Epithelial cell of prostate (primary cell): ENCODE measurements around the gene FCGR3B.
"Not testable (repeated sequence)": the region's sequence is repeated elsewhere in the genome, so short reads cannot be mapped to it uniquely, and the experiment has no call there.

Source experiments
- DNase-seq: peaks from one replicate; pipeline ENCODE4 v3.0.0-alpha.2; 2011; ENCODE audit warnings: low read depth, low spot score
- H3K27ac ChIP-seq: fragments of 450-650 bp; 2 replicates; pipeline ENCODE4 v1.5.1; 2017; ENCODE audit warnings: mild to moderate bottlenecking

Gene FCGR3B

DNA sequence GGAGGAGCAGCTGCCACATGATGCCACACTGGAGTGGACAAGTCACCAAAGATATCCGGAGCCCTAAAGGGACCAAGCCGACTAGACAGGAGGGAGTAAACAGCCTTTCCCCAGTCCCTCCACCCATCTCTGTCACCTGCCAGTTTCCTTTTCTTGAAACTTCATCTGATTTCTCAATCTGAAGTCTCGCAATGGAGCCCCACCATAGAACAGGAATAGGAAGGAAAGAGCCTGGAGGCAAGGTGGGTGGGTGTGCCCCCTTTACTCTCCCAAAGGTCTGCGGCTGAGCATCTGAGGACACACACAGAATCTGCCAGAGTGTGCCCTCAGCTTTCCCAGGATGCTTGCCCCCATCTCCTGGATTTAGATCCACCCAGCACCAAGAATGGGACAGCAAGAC is at the start of gene FCGR3B:
FCGR3B (minus strand) TSS at position 101 of the 400 bp plus-strand sequence; CDS start at position 19, 82 bp downstream.
- DNase-seq = no peak
- no peak within 1 kb of the TSS for H3K27ac ChIP-seq

DNA sequence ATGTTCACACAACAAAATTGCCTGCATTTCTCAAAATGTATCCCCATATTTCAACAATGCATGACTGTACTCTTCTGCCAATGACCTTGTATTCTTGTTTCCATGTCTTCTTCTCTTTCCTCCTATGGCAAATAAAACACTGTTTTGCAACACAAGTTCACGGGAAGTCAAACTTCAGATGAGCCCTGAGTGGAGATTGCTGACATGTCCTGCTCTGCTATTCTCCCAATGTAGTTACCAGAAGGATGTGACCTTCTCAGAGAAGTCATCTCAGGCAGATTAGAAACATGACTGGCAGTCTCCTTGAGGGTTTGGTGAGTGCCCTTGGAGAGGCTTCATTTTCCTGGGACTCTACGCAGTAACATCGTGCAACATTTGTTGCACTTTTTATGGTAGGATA is 47.5 kb upstream of the FCGR3B start:
- DNase-seq = no peak
- no peak overlapping the region for H3K27ac ChIP-seq

DNA sequence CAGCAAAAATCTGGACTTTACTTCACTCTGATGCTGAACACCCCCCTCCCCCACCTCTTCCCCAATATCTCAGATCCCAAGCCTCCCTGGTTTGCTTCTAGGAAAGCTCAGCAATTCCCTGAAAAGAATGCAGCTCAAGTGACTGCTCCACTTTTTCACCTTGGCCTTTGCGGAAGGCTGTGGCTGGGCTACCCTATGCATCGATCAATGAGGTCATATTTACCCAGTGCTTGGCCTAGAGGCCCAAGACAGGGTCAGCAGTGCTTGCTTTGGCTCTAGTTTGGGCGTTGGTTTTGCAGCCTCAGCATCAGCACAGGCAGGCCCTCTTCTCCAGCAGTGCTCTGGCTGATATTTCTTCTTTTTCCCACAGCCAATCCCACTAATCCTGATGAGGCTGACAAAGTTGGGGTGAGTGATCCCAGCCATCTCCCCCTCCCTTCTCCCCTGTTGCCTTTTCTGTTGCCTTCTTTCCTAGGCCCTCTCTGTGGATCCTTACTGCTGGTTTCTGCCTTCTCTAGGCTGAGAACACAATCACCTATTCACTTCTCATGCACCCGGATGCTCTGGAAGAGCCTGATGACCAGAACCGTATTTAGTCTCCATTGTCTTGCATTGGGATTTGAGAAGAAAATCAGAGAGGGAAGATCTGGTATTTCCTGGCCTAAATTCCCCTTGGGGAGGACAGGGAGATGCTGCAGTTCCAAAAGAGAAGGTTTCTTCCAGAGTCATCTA is 46.1 kb upstream of the FCGR3B start:
- H3K27ac ChIP-seq = no peak overlapping the region
- no peak for DNase-seq

DNA sequence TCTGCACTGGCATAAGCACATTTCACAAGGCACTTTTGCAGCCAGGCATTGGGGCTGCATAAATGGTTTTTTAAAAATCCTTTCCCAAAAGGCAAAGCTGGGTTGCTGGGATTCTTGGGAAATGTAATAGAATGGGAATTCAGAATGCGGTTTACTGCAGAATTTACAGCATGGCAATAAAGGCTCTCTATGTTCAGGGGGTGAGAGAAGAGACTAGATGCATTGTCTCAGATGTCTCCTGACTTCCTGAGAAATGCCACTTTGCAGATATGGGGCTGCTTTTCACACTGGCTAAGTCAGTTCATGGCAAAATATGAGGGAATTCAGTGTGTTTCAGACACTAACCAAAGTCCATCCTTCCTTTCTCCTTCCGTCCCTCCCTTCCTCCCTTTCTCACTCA is 45.5 kb upstream of the FCGR3B start:
- DNase-seq = no peak
- H3K27ac ChIP-seq = no peak overlapping the region

DNA sequence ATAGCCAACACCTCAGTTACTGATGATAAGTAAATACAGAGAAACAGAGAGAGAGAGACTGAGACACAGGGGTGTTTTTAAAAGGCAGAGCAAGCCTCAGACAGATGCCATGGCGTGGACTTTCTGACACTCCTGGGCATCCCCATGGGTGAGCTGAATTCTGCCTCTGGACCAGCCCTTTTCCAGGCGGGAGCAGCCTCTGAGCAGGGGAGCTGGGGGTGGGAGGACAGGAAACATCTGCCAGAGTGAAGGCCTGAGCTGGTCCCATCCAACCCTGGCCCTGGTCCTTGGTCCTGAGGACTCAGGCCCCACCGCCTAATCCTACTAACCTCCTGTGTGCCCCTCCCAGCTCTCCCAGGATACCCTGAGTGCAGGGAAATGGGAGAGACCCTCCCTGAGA is 43.9 kb upstream of the FCGR3B start:
- not testable (repeated sequence) for H3K27ac ChIP-seq, DNase-seq

DNA sequence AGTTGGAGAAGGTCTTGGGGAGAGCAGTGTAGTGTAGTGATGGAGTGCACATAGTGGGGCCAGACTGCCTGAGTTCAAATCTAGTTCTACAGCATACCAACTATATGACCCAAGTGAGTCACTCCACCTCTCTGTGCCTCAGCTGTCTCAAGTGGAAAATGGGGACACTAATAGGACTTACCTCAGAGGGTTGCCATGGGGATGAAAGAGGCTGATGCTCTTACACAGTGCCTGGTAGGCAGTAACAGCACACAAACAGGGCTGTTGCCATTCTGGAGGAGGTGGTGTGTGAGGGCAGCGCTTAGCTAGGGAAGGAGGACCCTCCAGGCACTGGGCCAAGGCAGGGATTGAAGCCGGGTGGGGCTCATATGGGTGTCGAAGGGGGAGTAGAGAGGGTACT is 43.5 kb upstream of the FCGR3B start:
- not testable (repeated sequence) for H3K27ac ChIP-seq, DNase-seq

DNA sequence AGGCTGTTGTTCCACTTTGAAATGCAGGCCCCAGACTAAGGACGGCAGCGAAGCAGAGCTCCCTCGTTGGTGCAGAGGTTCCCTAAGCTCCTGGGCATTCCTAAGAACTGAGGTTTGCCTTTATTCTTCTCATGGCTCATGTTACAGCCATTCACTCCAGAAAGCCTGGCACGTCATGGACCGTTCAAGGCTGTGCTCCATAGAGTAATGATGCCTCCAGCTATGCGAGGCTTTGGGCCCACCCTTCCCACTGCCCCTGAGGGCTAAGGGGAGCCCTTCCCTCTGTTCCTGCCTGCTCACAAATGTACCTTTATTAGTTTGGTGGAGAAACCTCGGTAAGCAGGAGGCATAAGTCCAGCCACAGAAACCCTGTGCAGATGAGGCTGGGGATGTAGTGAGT is 42.5 kb upstream of the FCGR3B start:
- not testable (repeated sequence) for H3K27ac ChIP-seq, DNase-seq

DNA sequence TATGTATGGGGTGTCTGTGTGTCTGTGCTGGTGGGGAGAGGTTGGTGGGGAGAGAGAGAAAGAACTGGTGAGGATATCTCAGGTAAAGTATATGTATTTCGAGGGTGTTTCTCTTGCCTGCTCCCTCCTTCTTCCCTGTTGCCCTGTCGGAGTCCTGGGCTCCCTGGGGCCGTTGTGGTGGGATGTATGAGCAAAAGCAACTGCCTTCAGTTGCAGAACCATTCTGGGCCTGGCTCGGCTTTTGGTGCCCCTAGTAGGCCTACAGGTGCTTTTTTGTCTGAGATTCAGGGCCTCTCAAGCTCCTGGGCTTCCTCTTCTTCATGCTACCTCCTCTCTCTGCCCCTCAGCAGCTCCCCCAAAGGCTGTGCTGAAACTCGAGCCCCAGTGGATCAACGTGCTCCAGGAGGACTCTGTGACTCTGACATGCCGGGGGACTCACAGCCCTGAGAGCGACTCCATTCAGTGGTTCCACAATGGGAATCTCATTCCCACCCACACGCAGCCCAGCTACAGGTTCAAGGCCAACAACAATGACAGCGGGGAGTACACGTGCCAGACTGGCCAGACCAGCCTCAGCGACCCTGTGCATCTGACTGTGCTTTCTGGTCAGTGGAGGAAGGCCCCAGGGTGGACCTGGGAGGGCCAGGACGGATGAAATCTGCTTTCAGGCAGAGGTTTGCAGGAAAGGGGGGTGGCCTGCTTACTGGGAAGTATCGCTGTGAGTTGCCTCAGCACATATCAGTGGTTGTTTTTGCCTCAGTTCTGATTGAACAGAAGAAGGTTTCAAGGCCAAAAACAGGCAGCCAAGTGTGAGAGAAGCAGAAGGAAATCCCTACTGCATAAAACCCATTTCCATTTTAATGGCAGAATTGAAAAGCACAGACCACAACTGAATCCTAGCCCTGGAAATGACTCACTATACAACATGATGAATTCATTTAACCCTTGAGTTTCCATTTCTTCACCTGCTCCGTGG is 40.4 kb upstream of the FCGR3B start:
- H3K27ac ChIP-seq, DNase-seq: not testable (repeated sequence)

DNA sequence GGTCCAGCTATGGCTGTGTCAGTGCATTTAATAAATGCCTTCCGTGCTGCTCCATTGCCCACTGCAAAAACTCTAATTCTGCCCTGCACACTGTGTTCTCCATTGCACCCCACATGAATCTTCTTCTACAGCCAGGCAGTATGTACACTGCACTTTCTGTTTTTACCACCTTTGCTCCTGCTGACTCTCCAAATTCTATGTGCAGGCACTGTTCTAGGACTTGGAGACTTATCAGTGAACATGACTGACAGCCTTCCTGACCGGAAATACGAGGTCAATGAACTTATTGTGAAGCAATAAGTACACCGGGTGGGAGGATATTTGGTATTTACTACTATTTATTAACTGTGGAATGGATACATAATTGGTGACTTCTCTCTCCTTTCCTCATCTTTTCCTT is 33.7 kb upstream of the FCGR3B start:
- H3K27ac ChIP-seq = not testable (repeated sequence)

DNA sequence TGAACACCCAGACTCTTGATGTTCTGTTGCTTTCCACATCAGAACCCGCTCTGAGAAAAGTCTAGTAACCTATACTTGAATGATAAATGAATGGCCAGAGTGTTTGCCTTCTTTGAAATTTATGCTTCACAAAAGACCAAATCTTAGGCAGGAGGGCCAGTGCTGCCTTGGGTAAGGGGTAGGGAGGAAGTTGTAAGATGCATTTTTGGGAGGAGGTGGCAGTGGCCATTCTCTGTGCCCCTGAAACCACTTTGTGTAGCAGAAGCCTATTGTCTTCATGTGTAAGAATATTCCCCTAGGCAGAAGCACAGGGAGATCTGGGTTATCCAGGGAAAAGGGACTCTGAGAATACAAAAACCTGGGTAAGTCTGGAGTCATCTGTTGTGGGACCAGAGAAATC is 32.6 kb upstream of the FCGR3B start:
- H3K27ac ChIP-seq, DNase-seq: not testable (repeated sequence)

More for the DNA sequence above, 33.7 kb upstream of the FCGR3B start:
- not testable (repeated sequence) for DNase-seq

DNA sequence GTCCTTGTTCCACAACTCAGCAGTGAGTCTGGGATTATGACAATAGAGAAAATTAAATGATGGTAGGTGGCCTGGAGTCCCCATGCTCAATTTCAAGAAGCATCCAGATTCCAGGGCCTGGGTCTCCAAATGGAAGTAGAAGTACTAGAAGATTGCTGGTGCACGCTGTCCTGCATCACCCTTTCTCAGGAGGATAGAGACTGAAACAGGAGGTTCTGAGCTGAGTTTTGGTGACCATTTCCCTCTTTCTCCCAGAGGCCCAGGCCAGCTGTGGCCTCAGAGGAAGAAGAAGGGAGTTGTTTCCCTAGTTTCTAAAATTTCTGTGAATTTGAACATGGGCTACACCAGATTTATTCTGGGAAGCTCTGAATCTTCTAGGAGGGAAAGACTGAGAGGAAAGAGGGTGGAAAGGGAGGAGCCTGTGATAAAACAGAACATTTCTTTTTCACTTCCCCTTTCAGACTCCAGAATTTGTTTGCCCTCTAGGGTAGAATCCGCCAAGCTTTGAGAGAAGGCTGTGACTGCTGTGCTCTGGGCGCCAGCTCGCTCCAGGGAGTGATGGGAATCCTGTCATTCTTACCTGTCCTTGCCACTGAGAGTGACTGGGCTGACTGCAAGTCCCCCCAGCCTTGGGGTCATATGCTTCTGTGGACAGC is 31.8 kb upstream of the FCGR3B start, which contains the start of gene FCGR2B:
FCGR2B (plus strand) TSS at position 460 of the 656 bp plus-strand sequence; CDS start at position 559, 99 bp downstream.
- not testable (repeated sequence) for DNase-seq

DNA sequence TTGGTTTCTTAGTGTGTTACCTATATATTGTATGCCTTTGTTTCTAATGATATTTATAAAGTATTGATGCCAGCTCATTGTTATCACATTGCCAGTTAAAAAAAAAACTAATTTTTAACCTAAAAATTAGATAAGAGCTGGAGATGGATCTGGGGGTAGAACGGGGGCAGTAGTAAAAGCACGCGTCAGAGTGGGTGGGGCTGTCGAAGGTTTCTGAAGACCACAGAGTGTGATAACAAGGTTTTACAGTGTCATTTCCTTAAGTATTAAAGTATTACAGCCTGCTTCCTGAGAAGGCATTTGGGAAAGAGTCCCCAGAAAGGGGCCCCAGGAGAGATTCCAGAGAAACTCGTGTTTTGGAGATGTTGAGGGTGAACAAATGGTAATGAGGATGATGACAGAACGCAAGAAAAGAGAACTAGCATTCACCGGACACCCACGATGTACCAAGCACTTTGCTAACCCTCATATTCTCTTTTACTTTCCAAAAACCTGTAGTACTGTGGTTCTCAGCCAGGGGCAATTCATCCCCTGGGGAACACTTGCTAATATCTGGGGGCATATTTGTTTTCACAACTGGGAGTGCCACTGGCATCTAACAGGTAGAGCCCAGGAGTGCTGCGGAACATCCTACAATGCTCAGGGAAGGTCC is 30.8 kb upstream of the FCGR3B start:
- H3K27ac ChIP-seq, DNase-seq: not testable (repeated sequence)

More for the DNA sequence above, 31.8 kb upstream of the FCGR3B start, which contains the start of gene FCGR2B:
- not testable (repeated sequence) for H3K27ac ChIP-seq

DNA sequence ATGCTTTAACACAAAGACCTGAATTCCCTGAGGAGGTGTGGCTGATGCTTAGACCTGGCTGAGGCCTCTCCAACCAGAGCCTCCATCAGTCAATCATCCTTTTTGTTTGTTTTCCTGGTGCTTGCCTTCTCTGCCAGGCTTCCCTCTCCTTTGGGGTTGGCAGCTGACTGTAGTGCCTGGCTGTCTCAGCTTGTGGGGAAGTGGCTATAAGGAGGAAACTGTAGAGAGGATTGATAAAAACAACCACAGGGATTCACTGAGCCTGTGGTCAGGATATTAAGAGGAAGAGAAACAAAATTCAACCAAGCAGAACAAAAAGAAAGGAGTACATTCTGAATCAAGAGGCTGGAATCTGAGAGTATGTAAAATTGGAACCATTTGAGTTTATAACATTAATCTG is 27.5 kb upstream of the FCGR3B start:
- H3K27ac ChIP-seq, DNase-seq: not testable (repeated sequence)

DNA sequence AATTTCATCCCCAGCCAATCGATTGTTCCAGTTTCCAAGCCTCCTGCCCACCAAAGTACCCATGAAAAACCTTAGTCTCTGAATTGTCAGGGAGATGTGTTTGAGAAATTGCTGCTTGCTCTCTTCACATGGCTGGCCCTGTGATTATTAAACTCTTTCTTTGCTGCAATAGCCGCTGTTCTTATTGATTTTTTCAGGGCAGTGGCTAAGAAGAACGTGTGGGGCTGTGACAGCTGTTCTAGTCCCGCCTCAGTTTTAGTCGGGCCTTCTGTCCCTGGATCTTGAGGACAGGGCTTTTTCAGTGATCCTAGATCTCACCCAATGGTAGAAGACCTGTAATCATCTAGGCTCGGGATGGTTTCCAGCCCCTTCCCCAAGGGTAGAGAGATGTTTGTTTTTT is 23.0 kb upstream of the FCGR3B start:
- H3K27ac ChIP-seq, DNase-seq: not testable (repeated sequence)

DNA sequence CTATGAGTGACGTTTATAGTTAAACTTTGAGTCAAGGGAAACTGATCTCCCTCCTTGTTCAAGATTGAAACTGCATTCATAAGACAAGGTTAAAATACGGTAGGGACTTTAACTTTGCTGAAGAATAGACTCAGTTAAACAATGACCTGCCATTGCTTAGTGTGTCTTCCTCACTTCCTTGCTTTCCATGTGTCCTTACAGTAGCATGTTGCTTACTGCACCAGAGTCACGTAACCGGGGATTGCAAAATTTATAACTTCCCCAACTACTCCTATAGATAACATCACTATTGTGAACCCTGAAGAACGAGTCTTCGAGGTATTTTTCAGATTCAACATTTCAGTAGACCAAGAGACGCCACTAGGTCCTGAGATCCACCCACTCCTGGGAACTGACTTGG is 22.6 kb upstream of the FCGR3B start:
- DNase-seq, H3K27ac ChIP-seq: not testable (repeated sequence)

DNA sequence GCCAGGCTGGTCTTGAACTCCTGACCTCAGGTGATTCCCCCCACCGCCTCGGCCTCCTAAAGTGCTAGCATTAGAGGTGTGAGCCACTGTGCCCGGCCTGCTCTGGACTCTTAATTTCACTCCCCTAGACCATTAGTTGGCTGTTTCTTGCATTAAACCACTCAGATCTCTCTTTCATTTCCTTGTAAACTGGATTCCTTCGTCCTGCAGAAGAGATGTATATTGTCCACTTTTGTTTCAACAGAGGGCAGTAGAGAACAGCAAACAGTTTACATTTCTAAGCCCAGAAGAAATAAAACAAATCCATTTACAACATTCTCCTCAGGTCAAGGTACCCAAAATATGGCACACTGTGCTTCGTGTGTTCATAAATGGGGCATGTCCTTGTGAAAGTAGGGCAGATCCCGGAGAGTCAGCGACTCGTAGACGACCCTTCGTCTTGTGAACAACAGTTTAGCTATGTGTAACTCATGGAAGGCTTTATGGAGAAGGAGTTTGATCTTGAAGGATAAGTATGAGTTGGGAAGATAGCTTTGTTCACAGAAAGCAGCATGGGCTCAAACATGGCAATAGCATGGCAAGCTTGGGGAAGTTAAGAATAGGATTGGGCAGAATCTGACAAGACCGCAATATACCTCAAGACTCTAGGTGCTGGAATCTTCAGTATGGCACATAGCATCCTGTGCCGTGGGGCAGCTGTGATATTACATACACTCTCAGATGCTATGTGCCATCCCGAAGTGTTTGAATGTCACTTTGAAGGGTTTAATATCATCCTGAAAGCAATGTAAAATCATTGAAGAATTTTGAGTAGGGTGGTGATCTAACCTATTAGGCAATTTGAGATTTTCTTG is 16.8 kb upstream of the FCGR3B start:
- H3K27ac ChIP-seq = not testable (repeated sequence)
- DNase-seq = peak; percentile 2

DNA sequence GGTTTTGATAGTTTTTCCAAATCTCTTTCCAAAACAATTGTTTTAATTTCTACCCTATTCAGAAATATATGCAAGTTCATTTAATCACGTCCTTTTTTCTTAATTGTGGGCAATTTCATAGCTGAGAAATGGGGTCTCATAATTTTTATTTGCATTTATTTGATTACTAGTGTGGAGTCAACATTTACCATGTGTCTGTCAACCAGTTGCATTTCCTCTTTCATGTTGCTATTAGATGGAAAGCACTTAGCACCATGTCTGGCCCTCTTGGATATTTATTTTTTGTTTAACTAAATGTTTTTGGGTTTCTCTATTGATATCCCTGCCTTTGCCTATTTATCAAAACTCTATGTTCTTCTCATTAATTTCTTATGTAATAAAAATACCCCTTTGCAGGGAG is 13.9 kb upstream of the FCGR3B start:
- not testable (repeated sequence) for H3K27ac ChIP-seq, DNase-seq

DNA sequence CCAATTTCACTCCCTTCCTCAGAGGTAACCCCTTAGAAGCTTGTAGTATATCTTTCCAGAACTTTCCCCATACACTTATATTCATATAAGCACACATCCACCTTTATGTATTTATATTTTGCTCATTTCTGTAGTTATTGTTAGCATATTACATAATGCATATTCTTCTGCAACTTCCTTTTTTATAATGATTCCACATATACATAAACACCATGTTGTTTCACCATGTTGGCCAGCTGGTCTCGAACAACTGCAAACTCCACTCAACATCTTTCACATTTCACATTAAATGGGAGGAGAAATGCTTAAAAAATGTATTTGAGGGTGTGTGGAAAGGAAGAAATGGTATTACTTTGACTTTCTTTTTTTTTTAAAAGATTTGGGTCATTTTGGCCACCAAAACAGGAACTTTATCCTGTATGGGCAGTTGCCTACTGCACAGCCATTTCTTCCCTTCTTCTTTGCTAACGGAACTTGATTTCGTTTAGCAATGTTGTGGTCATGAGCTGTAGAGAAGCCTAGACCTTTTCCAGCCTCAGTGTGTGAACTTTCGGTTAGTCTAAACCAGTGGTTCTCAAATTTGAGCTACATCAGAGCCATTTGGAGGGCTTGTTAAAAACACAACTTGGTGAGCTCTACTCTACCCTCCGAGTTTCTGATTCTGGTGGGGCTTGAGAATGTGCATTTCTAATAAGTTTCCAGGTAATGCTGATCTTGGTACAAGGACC is 12.7 kb upstream of the FCGR3B start:
- not testable (repeated sequence) for H3K27ac ChIP-seq, DNase-seq
